Measurements from ENCODE around the gene TRAK1.

GRCh38 chr3:42095540-42095939, 4.4 kb downstream of the TRAK1 start:
- TF ChIP-seq POLR2A (IDR thresholded peaks at IDR 0.05) (no peak), POLR2AphosphoS5 (IDR thresholded peaks at IDR 0.05) (no peak)
- TF ChIP-seq, protein P1, sequence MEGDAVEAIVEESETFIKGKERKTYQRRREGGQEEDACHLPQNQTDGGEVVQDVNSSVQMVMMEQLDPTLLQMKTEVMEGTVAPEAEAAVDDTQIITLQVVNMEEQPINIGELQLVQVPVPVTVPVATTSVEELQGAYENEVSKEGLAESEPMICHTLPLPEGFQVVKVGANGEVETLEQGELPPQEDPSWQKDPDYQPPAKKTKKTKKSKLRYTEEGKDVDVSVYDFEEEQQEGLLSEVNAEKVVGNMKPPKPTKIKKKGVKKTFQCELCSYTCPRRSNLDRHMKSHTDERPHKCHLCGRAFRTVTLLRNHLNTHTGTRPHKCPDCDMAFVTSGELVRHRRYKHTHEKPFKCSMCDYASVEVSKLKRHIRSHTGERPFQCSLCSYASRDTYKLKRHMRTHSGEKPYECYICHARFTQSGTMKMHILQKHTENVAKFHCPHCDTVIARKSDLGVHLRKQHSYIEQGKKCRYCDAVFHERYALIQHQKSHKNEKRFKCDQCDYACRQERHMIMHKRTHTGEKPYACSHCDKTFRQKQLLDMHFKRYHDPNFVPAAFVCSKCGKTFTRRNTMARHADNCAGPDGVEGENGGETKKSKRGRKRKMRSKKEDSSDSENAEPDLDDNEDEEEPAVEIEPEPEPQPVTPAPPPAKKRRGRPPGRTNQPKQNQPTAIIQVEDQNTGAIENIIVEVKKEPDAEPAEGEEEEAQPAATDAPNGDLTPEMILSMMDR (IDR thresholded peaks at IDR 0.05 in 8 of 11, conservative IDR thresholded peaks at IDR 0.05 in 3 of 11): no peak
